NCI-H524 treated with DMSO at 0.1 percent for 48 hours (cell line): ENCODE measurements around the gene GPX2.

Source experiments
- DNase-seq: peaks from one replicate; lab custom pipeline; 2025; lab: John Stamatoyannopoulos, UW

The GPX2 gene

GRCh38 chr14:64912261-64912660 is 30.3 kb downstream of the GPX2 start:
- no peak for DNase-seq

GRCh38 chr14:64910847-64911495 is 31.6 kb downstream of the GPX2 start:
- peak; percentile 13 for DNase-seq

- DNase-seq = no peak
These were observed 36.5 kb downstream of the GPX2 start for GRCh38 chr14:64906022-64906421.

GRCh38 chr14:64899958-64900357 is 42.6 kb downstream of the GPX2 start:
- no peak for DNase-seq

- peak; percentile 89 for DNase-seq
These were observed 50.6 kb downstream of the GPX2 start for GRCh38 chr14:64891839-64892375.

- DNase-seq = peak; percentile 89
These were observed 51.2 kb downstream of the GPX2 start for GRCh38 chr14:64891173-64891838.

GRCh38 chr14:64889352-64889751 is 53.2 kb downstream of the GPX2 start:
- no peak for DNase-seq
